Lower leg skin (tissue), 4 donors: ENCODE data around the gene C4orf50. TPM values are rescaled to one million over a fixed set of nuclear protein-coding genes. Genes with fewer than 3 reads are reported as not detected.

Source experiments
- DNase-seq, 2 donors: peaks; one replicate each; pipeline ENCODE4 v3.0.0-alpha.2; 2019; ENCODE audit warnings: low spot score in 2 of 2
- H3K4me3 ChIP-seq: fragments of 200-600 bp; sonication (generic); 2 replicates; pipeline ENCODE4 v1.5.1; 2017; ENCODE audit warnings: mild to moderate bottlenecking, low read depth; ENCODE audit not compliant: poor library complexity, severe bottlenecking
- POLR2A ChIP-seq, 2 donors: fragments of 450-650 bp; IDR thresholded peaks; one replicate each; pipeline ENCODE4 v1.6.1; 2016 to 2017; ENCODE audit warnings: antibody characterized with exemption in 2 of 2, mild to moderate bottlenecking in 1 of 2, moderate library complexity in 1 of 2
- WGBS, 2 donors: methylation state at CpG; one replicate each; pipeline ENCODE4 v1.1.5; 2018; 5-methylcytosine and 5-hydroxymethylcytosine counted together
- intact Hi-C: fragments of 100-400 bp; cut with DNase I; formaldehyde crosslinking; loops from one replicate; pipeline ENCODE4 v1.15.0; 2023; ENCODE audit warnings: low total_unique reads
- total RNA-seq, 4 donors: library from RNA; depleted of rRNA; stranded (reverse); fragments of >200 nt; gene quantifications; one replicate each; pipeline ENCODE4 v1.1.0, GENCODE V29; 2016
- TF ChIP-seq, protein P1 (sequence below), 3 donors: fragments of 450-650 bp; IDR thresholded peaks; one replicate each; pipeline ENCODE4 v1.5.1; 2016; ENCODE audit warnings: antibody characterized with exemption in 3 of 3, mild to moderate bottlenecking in 3 of 3, moderate library complexity in 2 of 3

Gene C4orf50
- total RNA-seq, 4 donors from 2014 or later: not detected

DNA sequence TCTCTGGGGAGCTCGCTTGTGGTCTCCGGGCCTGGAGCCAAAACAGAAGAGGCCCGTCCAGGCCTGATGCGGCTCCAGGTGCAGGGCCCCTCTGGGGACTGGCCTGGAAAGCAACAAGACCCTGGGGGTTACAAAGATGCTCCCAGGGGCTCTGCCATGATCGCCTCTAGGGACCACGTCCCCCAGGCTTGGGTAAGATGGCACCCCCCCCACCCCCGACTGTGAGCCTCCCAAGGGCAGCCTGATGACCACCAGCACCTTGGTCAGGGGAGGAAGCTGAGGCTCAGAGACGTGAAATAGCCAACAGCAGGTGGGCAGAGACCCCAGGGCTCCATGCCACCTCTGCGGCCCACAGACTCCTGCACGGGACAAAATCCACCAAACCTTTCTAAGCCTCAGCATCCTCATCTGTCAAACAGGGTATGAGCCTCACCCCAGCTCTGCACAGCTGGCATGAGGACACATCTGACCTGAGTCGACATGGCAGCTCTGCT lies 25.4 kb downstream of the C4orf50 start:
- peak in 1 of 2 donors; percentile 63 for DNase-seq
- intact Hi-C loops: loop anchor here (10.0 kb wide), 1 partner anchor 92 kb away; no protein-coding TSS in a partner anchor
- H3K4me3 ChIP-seq: no peak overlapping the region
- TF ChIP-seq, protein P1, sequence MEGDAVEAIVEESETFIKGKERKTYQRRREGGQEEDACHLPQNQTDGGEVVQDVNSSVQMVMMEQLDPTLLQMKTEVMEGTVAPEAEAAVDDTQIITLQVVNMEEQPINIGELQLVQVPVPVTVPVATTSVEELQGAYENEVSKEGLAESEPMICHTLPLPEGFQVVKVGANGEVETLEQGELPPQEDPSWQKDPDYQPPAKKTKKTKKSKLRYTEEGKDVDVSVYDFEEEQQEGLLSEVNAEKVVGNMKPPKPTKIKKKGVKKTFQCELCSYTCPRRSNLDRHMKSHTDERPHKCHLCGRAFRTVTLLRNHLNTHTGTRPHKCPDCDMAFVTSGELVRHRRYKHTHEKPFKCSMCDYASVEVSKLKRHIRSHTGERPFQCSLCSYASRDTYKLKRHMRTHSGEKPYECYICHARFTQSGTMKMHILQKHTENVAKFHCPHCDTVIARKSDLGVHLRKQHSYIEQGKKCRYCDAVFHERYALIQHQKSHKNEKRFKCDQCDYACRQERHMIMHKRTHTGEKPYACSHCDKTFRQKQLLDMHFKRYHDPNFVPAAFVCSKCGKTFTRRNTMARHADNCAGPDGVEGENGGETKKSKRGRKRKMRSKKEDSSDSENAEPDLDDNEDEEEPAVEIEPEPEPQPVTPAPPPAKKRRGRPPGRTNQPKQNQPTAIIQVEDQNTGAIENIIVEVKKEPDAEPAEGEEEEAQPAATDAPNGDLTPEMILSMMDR (IDR thresholded peaks at IDR 0.05): no peak
- TF ChIP-seq POLR2A (IDR thresholded peaks at IDR 0.05): no peak
- 65 to 71% methylated on average over 7 to 11 of the region's 11 CpGs for WGBS, 2 donors

DNA sequence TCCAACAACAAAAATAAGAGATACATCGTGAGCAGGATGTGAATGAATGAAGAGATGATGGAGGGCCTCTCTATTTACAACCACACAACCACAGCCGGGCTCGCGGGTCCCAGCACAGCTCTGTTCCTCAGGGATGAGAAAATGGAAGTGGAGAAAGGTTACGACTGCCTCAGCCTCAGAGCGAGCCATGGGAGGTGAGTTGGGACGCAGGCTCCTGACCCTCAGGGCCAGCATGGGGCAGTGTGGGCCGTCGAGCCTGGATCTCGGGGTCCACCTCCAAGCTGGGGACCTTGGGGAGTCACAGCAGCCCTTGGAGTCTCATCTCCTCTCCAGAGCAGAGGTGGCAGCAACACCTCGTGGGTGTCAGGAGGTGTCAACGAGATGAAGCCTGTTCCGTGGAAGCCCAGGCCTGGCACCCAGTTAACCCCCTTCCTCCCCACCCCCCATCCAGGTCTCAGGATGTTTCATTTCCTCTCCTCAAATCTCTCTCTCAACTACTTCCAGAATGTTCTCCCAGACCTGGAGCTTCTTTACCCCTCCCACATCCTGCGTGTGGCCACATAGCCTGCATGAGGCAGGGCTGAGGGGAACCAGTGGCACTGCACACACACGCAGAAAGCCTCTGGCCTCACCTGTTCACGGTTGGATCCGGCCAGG lies 25.9 kb downstream of the C4orf50 start:
- H3K4me3 ChIP-seq: no peak overlapping the region
- DNase-seq: peak in 1 of 2 donors; percentile 57
- 69 to 70% methylated on average over 17 of the region's 17 CpGs for WGBS, 2 donors
- intact Hi-C loops: loop anchor here (10.0 kb wide), 1 partner anchor 93 kb away; no protein-coding TSS in a partner anchor
- TF ChIP-seq POLR2A (IDR thresholded peaks at IDR 0.05): no peak
- TF ChIP-seq, protein P1 (IDR thresholded peaks at IDR 0.05): no peak

DNA sequence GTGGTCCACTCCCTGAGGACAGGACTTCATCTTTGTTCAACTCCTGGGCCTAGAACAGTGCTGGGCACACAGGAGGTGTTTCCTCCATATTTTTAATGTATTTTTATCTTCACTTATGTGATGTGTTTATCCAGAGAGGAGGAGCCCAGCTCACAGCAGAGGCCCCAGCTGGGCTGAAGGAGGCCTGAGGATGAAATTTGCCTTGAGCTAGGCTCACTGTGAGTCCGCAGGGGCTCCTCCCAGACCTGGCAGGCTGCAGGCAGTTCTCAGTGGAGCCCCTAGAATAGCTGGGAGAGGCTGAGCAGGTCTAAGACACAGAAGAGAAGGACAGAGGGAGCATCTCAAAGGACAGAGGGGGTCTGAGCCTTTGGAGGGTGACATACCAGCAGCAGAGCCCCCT lies 26.8 kb downstream of the C4orf50 start:
- DNase-seq: peak in 1 of 2 donors; percentile 48
- intact Hi-C loops: loop anchor here (10.0 kb wide), 1 partner anchor 93 kb away; no protein-coding TSS in a partner anchor

DNA sequence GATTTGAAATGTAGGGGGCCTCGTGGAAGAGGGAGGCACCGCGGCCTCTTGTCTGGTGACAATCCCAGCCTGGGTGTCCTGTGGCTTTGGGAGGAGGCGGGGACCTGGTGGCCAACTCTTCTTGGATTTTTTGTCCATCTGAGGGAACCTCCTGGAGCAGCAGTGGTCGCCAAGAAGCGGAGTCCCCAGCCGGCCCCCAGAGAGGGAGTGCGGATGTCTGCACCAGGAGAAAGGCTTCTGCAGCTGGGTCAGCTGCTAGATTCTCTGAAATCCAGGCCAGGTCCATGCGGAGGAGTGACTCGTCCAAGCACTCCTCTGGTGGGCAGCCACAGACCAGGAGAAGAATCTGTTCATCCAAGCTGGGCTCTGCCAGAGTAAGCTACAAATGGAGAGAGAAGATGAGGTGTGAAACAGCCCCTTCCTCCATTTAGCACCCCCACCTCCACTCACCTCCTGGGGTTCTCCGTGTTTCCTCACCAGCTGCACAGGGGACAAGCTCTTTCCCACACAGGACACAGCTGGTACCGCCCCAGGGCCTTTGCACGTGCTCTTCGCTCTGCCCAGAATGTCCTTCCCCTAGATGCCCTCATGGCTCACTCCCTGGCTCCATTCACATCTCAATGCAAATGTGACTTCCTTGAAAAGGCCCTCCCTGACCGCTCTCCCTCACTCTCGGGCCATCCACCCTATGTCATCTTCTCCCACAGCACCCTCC lies 27.6 kb downstream of the C4orf50 start:
- TF ChIP-seq, protein P1 (IDR thresholded peaks at IDR 0.05): no peak
- no peak for TF ChIP-seq POLR2A (IDR thresholded peaks at IDR 0.05)
- intact Hi-C loops: loop anchor here (10.0 kb wide), 1 partner anchor 94 kb away; no protein-coding TSS in a partner anchor
- 85 to 91% methylated on average over 16 of the region's 16 CpGs for WGBS, 2 donors
- peak in 1 of 2 donors; percentile 67 for DNase-seq
- no peak overlapping the region for H3K4me3 ChIP-seq

More for the DNA sequence above, 26.8 kb downstream of the C4orf50 start:
- no peak overlapping the region for H3K4me3 ChIP-seq
- 27 to 71% methylated on average over 1 of the region's 1 CpG for WGBS, 2 donors
- no peak for TF ChIP-seq POLR2A (IDR thresholded peaks at IDR 0.05)
- TF ChIP-seq, protein P1 (IDR thresholded peaks at IDR 0.05): no peak

DNA sequence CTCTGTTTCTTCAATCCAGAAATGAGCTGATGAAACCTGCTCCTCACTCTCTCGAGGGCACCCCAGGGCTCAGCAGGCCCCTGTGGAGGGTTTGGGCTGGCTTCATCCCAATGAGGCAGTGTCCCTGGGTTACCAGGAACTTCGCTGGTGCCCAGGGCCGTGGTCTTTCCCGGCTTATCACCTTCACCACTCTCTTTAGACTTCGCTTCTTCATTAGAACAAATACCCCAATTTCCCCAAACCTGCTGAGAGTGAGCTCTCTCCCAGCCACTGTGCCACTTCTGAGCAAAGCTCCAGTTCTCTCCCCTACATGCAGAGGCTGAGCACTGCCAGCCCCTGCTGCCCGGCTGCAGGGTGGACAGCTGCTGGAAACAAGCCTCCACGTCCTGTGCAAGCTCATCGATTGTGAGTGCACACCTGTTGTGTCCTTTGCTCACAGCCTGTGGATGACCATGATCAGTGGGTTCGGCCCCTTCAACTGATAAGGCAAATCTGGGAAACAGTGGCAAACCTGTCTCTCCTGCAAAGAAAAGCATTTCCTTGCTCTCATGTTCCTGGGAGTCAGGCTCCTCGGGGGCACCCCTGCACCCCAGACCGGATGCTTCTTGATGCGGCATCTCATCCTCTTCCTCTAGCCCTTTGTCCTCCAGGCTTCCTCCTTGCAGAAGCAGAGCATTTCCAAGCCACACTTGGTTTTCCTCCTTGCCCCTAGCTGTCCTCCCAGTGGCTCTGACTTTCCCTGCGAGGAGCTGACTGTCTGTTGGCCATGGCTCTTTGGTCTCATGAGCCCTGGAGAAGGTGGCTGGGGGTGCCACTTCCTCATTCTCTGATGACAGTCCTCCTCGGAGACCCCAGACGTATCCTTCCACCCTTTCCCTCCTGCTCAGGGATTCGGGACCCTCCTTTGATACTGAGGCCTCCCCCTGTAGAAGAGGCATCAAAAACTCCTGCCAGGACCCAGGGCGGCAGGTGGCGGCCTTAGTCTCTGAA lies 28.7 kb downstream of the C4orf50 start:
- TF ChIP-seq POLR2A (IDR thresholded peaks at IDR 0.05): no peak
- TF ChIP-seq, protein P1 (IDR thresholded peaks at IDR 0.05): no peak
- no peak overlapping the region for H3K4me3 ChIP-seq
- intact Hi-C loops: loop anchor here (10.0 kb wide), 1 partner anchor 95 kb away; no protein-coding TSS in a partner anchor
- WGBS, 2 donors: 76 to 82% methylated on average over 18 of the region's 18 CpGs
- peak in 1 of 2 donors; percentile 80 for DNase-seq
